GM18526 (cell line): ENCODE measurements around the gene PRR36.

ENCODE experiments used
- POLR2A ChIP-seq: IDR thresholded peaks from 3 replicates; pipeline ENCODE4 v1.6.1; 2011; ENCODE audit not compliant: insufficient read length; ENCODE audit errors: extremely low read depth

PRR36 gene

DNA sequence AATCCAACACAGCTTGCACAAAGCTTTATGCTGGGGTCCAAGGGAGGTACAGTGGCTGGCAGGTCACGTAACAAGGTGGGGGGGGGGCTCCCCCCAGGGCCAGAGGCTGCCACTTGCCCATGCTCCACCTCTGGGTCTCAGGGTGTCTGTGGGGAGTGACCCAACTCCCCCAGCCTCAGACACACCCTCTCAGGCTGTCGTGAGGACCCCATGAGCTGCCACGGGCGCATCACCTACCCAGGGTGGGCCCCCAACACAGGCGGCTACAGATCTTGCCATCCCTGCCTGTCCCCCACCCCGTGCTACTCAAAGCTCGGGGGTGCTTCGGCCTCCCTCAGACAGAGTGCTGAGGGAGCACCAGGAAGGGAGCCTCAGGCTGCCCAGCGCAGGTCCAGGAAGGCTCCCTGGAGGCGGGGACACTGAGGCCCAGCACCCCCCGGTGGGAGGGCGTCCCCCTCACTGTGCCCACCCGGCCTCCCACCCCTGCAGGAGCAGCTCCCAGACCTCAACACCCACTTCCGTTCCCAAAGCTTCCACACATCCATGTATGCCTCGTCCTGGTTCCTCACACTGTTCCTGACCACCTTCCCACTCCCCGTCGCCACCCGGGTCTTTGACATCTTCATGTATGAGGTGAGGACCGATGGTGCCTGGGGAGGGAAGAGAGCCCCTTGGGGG is 23.1 kb downstream of the PRR36 start:
- no peak for TF ChIP-seq POLR2A

DNA sequence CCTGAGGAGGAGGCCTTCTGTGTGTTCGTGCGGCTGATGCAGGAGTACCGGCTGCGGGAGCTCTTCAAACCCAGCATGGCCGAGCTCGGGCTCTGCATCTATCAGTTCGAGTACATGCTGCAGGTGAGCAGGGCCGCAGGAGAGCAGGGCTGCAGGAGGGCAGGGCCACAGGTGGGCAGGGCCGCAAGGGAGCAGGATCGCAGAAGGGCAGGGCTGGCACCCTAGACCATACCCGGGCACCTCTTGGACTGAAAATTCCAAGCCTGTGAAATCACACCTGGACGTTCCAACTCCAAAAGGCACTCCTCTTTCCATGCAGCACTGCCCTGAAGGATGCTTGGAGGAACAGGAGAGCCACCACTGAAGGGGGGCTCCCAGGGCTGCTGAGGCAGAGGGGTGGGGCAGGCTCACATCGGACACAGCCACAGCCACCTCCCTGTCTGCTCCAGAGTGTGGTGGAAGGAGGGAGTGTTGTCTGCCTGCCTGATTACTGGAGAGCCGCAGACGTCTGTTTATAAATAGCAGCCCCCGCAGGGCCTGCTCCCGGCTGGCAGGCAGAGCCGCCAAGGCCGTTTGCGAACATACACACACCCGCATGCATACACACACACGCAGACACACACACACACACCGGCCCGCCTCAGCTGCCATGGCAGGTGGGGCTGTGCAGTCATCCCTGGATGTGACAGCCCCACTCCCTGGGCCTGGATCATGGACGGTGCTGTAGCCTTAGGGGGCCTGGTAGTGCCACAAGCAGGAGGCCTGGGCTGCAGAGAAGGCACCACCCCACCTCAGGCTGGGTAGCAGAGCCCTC is 24.0 kb downstream of the PRR36 start:
- TF ChIP-seq POLR2A = no peak

DNA sequence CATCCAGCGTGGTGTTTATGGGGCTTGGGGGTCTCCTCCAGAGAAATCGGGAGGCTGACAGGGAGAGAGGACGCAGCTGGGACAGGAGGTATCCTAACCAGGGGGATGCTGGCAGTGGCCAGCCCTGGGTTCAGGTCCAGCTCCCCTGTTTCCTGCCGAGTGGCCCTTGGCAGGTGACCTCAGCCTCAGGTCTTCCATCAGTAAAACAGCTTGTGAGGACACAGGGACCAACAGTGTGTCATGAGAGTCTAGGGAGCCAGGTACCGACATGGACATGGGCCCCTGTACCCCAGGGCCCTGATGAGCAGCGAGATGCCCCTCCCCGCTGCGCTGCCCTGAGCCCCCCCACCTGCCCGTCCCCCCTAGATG is 24.6 kb downstream of the PRR36 start:
- no peak for TF ChIP-seq POLR2A

DNA sequence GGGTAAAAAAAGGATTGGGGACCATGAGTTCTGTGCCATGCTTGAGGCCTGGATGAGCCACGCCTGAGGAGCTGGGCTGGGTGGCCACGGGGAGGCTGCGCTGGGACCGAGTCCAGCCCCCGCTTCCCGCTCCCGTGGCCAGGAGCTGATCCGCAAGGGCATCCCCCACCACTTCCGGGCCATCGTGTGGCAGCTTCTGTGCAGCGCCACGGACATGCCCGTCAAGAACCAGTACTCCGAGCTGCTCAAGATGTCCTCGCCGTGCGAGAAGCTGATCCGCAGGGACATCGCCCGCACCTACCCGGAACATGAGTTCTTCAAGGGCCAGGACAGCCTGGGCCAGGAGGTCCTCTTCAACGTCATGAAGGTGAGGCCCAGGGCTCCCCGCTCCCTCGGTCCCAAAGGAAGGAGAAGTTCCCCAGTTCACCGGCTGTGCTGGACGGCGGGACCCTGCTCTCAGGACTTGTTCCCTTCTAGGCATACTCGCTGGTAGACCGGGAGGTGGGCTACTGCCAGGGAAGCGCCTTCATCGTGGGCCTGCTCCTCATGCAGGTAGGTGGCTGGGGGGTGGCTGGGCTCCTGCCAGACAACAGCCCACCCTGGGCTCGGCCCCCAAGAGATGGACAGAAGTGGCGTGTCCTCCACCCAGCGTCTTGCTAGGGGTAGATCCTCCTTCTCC is 25.3 kb downstream of the PRR36 start:
- no peak for TF ChIP-seq POLR2A

DNA sequence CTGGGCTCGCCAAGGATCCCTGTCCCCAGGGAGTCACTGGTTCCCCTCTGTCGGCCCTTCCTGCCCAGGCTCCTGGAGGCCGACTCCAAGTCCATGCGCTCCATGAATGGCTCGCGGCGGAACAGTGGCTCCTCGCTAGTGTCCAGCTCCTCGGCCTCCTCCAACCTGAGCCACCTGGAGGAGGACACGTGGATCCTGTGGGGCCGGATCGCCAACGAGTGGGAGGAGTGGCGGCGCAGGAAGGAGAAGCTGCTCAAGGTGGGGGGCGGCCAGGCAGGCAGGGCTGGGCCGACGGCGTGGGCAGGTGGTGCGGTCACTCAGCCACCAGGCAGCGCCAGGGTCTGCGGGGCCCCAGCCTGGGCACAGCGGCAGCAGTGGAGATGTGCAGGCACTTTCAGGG is 26.5 kb downstream of the PRR36 start:
- TF ChIP-seq POLR2A = no peak

DNA sequence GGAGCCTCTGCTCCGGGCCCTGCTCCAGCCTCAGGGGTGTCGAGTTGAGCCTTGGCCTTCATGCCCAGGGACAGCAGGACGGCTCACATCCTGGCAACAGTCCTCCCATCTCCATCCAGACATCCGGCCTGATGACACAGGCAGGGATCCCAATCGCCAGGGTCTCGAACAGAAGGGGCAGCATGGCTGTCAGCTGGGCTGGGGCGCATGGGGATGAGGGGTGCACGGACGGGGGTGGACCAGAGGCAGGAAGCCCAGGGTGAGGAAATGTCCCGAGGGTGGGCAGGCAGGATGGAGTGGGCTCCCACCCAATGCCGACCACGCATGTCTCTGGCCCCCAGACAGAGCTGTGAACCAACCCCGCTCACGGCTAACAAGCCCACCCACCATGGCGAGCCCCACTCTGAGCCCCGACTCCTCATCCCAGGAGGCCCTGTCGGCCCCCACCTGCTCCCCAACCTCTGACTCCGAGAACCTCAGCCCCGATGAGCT is 28.0 kb downstream of the PRR36 start:
- no peak for TF ChIP-seq POLR2A

DNA sequence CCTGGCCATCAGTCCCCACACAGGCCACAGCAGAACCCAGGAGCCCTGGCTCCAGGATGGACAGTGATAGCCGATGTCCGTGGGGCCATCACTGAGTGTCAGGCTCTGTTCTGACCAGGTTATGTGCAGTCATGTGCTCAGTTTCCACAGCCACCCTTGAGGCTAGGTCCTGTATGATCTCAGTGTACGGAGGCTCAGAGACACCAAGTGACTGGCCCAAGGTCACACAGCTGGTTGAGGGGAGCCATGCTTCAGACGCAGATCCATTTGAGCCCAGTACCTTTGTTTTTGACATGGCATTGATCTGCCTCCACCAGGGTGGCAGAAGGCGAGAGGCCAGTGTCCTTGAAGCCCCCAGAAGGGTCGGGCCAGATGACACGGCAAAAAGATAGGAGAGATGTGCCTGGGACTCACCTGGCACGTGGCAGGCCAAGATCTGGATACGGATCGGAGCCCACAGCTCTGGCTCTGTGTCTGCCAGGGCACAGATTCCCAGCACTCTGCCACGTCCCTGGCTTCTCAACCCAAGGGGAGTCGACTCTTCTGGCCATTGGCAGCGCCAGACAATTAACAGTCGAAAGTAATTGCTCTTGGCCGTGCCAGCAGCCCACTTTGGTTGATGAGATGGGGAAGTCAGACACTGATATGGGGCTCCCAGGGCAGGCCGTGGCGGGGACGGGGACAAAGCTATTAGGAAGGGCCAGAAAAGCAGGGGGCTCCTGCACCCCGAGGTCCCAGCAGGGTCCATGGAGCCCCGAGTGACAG is 28.6 kb downstream of the PRR36 start:
- TF ChIP-seq POLR2A = no peak

DNA sequence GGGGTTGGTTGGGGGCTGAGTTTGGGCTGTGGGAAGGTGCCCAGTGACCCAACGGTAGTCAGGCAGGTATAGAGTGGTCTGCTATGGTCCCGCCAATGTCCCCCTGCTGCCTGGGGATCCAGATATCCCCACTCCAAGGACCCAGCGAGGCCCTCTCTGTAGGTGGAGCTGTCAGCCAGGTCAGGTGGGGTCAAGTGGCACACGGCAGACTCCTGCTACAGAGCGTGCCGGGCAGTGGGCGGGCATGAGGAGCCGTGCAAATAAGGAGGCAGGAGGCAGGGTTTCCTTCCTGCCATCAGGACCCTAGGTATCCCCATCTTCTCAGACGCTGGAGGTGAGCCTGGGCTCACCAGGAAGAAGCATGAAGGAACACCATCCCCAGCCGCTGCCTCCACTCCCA is 29.2 kb downstream of the PRR36 start:
- no peak for TF ChIP-seq POLR2A

DNA sequence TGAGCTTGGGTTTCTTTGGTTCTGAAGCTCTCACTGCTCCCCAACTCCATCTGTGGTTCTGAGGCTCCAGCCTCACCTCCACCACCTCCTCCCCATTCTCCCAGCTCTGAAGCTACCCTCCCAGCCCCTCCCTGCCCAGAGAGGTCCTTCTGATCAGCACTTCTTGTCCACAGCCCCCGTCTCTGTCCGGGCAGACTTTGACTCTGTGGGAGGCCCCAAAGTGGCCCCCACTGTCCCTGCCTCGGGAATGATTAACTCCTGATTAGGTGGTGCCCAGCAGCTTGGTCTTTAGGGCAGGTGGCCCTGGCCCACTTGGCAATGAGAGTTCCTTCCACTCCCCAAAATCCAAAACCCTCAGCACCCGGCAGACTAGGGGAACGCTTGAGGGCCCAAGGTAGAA is 29.8 kb downstream of the PRR36 start:
- TF ChIP-seq POLR2A = no peak

DNA sequence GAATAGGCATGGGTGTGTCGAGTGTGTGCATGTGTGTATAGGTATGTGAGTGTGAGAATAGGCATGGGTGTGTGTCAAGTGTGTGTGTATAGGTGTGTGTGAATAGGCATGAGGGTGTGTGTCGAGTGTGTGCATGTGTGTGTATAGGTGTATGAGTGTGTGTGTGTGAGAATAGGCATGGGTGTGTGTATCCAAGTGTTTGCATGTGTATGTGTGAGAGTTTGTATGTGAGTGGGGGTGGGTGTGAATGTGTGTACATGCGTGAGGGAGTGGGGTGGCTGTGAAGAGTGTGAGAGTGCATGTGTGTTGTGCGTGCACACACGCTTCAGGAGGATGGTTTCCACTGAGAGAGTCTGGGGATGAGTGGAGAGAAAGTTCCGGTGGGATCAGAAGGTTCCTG is 30.7 kb downstream of the PRR36 start:
- TF ChIP-seq POLR2A = no peak

DNA sequence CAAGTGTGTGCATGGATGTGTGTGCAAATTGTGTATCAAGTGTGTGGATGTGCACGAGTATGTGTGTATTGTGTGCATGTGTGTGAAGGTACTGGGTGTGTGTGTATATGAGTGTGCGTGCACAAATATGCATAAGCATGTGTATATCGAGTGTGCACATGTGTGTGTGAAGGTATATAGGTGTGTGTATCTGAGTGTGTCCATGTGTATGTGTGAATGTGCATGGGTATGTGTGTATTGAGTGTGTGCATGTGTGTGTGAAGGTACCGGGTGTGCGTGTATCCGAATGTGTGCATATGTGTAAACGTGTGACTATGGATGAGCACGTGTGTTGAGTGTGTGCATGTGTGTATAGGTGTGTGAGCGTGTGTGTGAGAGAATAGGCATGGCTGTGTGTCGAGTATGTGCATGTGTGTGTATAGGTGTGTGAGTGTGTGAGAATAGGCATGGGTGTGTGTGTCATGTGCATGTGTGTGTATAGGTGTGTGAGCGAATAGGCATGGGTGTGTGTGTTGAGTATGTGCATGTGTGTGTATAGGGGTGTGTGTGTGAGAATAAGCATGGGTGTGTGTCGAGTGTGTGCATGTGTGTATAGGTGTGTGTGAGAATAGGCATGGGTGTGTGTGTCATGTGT is 31.4 kb downstream of the PRR36 start:
- no peak for TF ChIP-seq POLR2A

DNA sequence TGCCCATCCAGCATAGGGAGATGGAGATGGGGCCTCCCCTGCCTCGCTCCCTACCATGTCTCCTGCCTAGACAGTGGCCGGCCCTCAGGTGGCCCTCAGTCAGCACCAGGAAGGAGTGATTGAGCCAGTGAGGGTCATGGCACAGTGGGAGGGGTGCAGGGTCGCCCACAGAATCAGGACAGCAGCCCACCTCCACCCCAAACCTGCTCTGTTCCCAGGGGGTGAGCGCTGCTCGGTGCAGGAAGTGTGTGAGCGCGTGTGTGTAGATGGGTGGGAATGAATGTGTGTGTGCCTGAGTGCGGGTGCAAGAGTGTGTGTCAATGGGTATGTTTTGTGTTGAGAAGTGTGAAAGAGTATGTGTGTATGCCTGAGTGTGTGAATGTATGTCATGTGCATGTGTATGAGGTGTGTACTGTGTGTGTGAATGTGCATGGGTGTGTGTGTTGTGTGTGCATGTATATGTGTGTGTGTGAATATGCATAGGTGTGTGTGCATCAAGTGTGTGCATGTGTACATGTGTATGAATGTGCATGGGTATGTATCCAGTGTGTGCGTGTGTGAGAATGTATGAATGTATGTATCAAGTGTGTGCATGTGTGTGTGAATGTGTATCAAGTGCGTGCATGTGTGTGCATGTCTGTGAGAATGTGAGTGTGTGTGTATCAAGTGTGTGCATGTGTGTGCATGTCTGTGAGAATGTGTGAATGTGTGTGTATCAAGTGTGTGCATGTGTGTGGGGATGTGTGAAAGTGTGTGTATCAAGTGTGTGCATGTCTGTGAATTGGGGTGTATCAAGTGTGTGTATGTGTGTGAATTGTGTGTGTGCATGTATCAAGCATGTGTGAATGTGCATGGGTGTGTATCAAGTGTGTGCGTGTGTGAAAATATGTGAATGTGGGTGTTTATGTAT is 32.2 kb downstream of the PRR36 start:
- TF ChIP-seq POLR2A = no peak

DNA sequence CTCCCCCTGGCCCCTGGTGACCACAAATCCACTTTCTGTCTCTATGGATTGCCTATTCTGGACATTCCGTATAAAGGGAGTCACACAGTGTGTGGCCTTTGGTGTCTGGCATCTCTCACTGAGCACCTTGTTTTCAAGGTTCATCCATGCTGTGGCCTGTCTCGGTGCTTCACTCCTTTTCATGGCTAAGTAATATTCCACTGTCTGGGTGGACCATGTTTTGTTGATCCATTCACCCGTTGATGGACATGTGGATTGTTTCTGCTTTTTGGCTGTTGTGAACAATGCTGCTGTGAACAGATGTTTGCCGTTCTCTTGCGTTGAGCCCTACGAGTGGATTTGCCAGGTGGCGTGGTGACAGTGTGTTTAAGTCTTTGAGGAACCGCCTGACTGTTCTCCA is 33.6 kb downstream of the PRR36 start:
- TF ChIP-seq POLR2A = no peak

DNA sequence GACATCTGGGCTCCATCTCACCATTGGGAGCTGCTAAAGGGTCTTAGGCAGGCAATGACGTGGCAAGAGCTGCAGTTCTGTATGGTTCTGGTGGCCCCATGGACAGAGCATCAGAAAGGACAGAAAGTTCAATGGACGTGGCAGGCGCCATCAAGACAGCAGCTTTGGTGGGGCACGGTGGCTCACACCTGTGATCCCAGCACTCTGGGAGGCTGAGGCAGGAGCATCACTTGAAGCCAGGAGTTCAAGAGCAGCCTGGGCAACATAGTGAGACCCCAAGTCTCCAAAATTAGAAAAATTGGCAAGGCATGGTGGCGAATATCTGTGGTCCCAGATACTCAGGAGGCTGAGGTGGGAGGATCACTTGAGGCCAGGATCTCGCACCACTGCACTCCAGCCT is 34.7 kb downstream of the PRR36 start:
- TF ChIP-seq POLR2A = no peak
